Activated CD8-positive, alpha-beta T cell treated with anti-CD3 and anti-CD28 coated beads for 36 hours (primary cell): ENCODE data around the gene PDE6A. TPM values are rescaled to one million over a fixed set of nuclear protein-coding genes. Genes with fewer than 3 reads are reported as not detected.
A peak's percentile ranks its signal among the peaks of the same experiment; 100 is the strongest.

Experiments
- ATAC-seq: fragments of 200-7000 bp; cut with Tn5 transposase; one replicate; pipeline ENCODE4 v1.10.0; 2021; ENCODE audit warnings: mild to moderate bottlenecking, moderate library complexity
- CTCF ChIA-PET: fragments of 350-600 bp; sonication (Branson Sonifier 250); formaldehyde crosslinking; loops from one replicate; lab custom pipeline; 2021; ENCODE audit warnings: antibody characterized with exemption; lab: Charles Lee
- POLR2A ChIA-PET: fragments of 350-600 bp; sonication (Branson Sonifier 250); formaldehyde crosslinking; loops from one replicate; lab custom pipeline; 2021; ENCODE audit warnings: antibody characterized with exemption; lab: Charles Lee
- DNase-seq: peaks from one replicate; pipeline ENCODE4 v3.0.0-alpha.2; 2020
- H3K27ac Mint-ChIP-seq: one replicate; pipeline ENCODE4 v1.8.0; 2021; ENCODE audit warnings: mild to moderate bottlenecking, mixed read lengths
- H3K27me3 Mint-ChIP-seq: one replicate; pipeline ENCODE4 v1.8.0; 2021; ENCODE audit warnings: mixed read lengths
- H3K36me3 Mint-ChIP-seq: one replicate; pipeline ENCODE4 v1.8.0; 2021; ENCODE audit warnings: low read depth, mixed read lengths
- H3K4me1 Mint-ChIP-seq: one replicate; pipeline ENCODE4 v1.8.0; 2021; ENCODE audit warnings: low read depth, mixed read lengths
- H3K4me3 Mint-ChIP-seq: one replicate; pipeline ENCODE4 v1.8.0; 2021; ENCODE audit warnings: mild to moderate bottlenecking, moderate library complexity, mixed read lengths
- H3K9me3 Mint-ChIP-seq: one replicate; pipeline ENCODE4 v1.8.0; 2021; ENCODE audit warnings: mixed read lengths
- intact Hi-C: fragments of 100-400 bp; cut with micrococcal nuclease; formaldehyde crosslinking; loops from one replicate; pipeline ENCODE4 v1.10.0; 2022
- total RNA-seq, 2 experiments: library from RNA; stranded (reverse); gene quantifications; one replicate each; pipeline ENCODE4 v1.2.3, GENCODE V29; 2021
- TF ChIP-seq, protein P1 (sequence below): fragments of 200-600 bp; IDR thresholded peaks from one replicate; pipeline ENCODE4 v1.8.0; 2022; ENCODE audit warnings: antibody characterized with exemption, mild to moderate bottlenecking

PDE6A gene
- total RNA-seq, 2 experiments from 2014 or later, result not detected

DNA sequence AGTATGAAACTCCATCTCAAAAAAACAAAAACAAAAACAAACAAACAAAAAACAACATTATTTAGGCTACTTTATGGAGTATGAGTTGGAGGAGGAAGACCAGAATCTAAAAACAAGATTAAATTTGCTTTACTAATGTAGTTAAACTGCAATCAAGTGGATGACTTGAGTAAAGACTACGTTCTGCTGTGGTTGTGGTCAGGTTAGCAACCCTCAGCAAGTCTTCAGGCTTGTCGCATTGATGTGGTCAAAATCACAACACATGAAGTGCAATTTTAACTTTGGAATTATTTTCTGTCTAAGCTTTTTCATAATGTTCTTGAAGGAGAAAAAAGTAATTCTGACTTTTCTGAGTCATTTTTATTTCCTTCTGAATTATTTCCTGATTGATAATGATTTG, 43.1 kb downstream of the PDE6A start:
- Mint-ChIP-seq H3K36me3 (no peaks in the 10 kb centered on the region), H3K9me3 (no peaks in the 10 kb centered on the region), H3K4me3 (no peak overlapping the region), H3K27me3 (peaks cover 7% of the 10 kb centered on the region), H3K27ac (no peak overlapping the region), H3K4me1 (peaks cover 11% of the 10 kb centered on the region)
- CTCF ChIA-PET, result interaction anchor here (0.9 kb wide), 1 partner anchor 58 kb away, joined by 3 read pairs; the partner anchor contains the start of gene SLC26A2
- DNase-seq (peak; percentile 34), ATAC-seq (no peak)
- intact Hi-C loops, result no loop called here
- TF ChIP-seq, protein P1, sequence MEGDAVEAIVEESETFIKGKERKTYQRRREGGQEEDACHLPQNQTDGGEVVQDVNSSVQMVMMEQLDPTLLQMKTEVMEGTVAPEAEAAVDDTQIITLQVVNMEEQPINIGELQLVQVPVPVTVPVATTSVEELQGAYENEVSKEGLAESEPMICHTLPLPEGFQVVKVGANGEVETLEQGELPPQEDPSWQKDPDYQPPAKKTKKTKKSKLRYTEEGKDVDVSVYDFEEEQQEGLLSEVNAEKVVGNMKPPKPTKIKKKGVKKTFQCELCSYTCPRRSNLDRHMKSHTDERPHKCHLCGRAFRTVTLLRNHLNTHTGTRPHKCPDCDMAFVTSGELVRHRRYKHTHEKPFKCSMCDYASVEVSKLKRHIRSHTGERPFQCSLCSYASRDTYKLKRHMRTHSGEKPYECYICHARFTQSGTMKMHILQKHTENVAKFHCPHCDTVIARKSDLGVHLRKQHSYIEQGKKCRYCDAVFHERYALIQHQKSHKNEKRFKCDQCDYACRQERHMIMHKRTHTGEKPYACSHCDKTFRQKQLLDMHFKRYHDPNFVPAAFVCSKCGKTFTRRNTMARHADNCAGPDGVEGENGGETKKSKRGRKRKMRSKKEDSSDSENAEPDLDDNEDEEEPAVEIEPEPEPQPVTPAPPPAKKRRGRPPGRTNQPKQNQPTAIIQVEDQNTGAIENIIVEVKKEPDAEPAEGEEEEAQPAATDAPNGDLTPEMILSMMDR, result no peak
- POLR2A ChIA-PET, result no interaction called here

DNA sequence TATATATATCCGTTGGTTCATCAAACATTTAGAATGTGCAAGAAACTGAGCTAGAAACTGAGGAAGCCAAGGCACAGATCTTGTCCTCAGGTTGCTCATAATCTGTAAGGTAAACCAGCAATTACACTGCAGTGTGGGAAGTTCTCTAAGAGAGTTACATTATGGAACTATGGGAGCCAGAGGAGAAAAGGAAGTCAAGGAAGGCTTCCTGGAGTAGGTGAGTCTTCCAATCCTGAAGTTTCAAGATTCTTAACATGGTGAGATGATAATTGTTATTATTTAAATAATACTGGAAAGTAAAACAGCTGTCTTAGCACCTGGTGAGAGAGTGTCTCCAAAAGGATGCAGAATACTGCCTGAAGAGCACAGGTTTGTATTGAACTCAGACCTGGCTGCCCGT, 44.2 kb downstream of the PDE6A start:
- intact Hi-C loops, result no loop called here
- Mint-ChIP-seq H3K4me1 (peaks cover 16% of the 10 kb centered on the region), H3K27ac (no peak overlapping the region), H3K4me3 (no peak overlapping the region), H3K27me3 (peaks cover 5% of the 10 kb centered on the region), H3K9me3 (no peaks in the 10 kb centered on the region), H3K36me3 (no peaks in the 10 kb centered on the region)
- DNase-seq (no peak), ATAC-seq (no peak)
- TF ChIP-seq, protein P1, result no peak
- ChIA-PET CTCF (interaction anchor here (1.1 kb wide), 1 partner anchor 91 kb away, joined by 3 read pairs; no protein-coding TSS in a partner anchor), POLR2A (interaction anchor here (0.5 to 1.1 kb wide), 2 partner anchors 92 to 1683 kb away, joined by 3 read pairs; no protein-coding TSS in a partner anchor)

DNA sequence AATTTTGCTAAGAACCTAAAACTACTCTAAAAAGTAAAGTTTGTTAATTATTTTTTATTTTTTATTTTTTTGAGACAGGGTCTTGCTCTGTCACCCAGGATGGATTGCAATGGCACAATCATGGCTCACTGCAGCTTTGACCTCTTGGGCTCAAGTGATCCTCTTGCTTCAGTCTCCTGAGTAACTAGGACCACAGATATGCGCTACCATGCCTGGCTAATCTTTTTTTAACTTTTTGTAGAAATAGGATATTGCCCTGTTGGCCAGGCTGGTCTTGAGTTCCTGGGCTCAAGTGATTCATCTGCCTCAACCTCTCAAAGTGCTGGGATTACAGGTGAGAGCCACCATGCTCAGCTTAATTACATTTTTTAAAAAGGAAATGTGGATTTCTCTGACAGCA, 45.8 kb downstream of the PDE6A start:
- TF ChIP-seq, protein P1, result no peak
- intact Hi-C loops, result no loop called here
- H3K36me3 Mint-ChIP-seq, result no peaks in the 10 kb centered on the region

DNA sequence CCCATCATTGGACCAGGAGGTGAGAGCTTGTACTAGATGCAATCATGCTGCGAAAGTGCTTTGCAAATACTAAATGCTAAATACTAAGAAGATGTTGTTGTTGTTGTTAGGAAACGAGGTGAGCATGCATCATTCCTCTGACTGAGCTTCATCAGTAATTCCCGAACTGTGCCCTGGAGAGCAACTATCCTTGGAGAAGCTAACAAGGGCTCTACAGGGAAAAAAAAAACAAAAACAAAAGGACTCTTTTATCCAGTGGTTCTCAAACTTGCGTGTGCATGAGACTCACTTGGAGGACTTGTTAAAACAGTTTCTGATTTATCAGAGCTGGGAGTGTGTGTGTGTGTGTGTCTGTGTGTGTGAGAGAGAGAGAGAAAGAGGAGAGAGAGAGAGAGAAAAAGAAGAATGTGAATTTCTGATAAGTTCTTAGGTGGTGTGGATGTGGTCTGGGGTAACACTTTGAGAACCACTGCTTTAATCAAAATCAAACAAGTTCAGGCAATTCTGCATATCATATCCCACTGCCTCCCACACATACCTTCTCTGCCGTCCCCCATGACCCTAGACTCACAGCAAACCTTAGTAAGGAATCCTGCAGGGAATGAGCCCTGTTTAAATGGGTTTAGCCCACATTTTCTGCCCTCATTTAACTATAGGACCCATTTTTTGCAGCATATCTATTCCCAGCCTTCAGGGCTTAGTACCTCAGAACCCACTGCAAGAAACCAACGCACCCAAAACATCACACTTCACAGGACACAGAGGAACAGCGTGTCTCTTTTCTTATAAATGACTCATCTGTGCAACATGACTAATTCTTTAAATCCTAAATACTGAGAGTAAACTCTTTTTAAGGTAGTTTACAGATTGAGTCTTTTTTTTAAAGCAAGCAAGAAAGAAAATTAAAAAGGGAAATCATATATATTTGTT, 48.9 kb downstream of the PDE6A start:
- Mint-ChIP-seq H3K4me3 (no peak overlapping the region), H3K9me3 (no peaks in the 10 kb centered on the region), H3K27me3 (peaks cover 3% of the 10 kb centered on the region), H3K27ac (no peak overlapping the region), H3K36me3 (no peaks in the 10 kb centered on the region), H3K4me1 (peaks cover 6% of the 10 kb centered on the region)
- TF ChIP-seq, protein P1, result no peak
- intact Hi-C loops, result no loop called here
- ChIA-PET POLR2A (no interaction called here), CTCF (interaction anchor here (1.1 to 1.5 kb wide), 3 partner anchors 43 to 87 kb away, joined by 3 to 4 read pairs (median 3); no protein-coding TSS in a partner anchor)
- DNase-seq (peak; percentile 25), ATAC-seq (peak; percentile 67)

More for the DNA sequence above, 45.8 kb downstream of the PDE6A start:
- CTCF ChIA-PET, result no interaction called here
- DNase-seq (no peak), ATAC-seq (no peak)
- POLR2A ChIA-PET, result no interaction called here
- Mint-ChIP-seq H3K4me3 (no peak overlapping the region), H3K9me3 (no peaks in the 10 kb centered on the region), H3K4me1 (peaks cover 8% of the 10 kb centered on the region), H3K27ac (no peak overlapping the region), H3K27me3 (peaks cover 2% of the 10 kb centered on the region)

DNA sequence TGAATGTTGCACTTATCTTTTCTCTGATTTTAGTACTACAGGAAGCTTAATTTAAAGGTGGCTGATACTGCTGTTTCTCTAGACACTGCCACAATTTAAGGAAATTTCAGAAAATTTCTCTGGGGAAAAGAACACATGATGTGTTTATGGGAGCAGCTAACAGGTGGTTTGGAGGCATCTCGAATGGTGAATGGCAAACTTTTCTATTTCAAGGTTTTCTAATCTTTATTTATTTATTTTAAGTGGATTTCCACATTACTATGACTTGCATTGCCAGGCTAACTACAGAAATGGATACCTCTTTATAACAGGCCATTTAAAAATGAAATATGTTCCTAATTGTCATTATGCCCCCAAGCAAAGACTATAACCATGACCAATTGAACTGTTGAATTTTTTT, 50.4 kb downstream of the PDE6A start:
- CTCF ChIA-PET, result interaction anchor here (0.6 kb wide), 1 partner anchor 56 kb away, joined by 3 read pairs; no protein-coding TSS in a partner anchor
- H3K36me3 Mint-ChIP-seq, result no peaks in the 10 kb centered on the region
- H3K27me3 Mint-ChIP-seq, result peaks cover 3% of the 10 kb centered on the region
- H3K9me3 Mint-ChIP-seq, result no peaks in the 10 kb centered on the region
- TF ChIP-seq, protein P1, result no peak
- H3K4me3 Mint-ChIP-seq, result no peak overlapping the region
- no peak overlapping the region for H3K27ac Mint-ChIP-seq
- peaks cover 6% of the 10 kb centered on the region for H3K4me1 Mint-ChIP-seq
- POLR2A ChIA-PET, result no interaction called here
- intact Hi-C loops, result no loop called here
- DNase-seq, result no peak
- ATAC-seq, result no peak
